Epithelial cell of alveolus of lung (primary cell): ENCODE results near the gene EIF3J. TPM values are rescaled to one million over a fixed set of nuclear protein-coding genes. Genes with fewer than 3 reads are reported as not detected.

ENCODE experiments used
- total RNA-seq: library from RNA; depleted of rRNA; stranded (reverse); fragments of >200 nt; gene quantifications from 2 replicates; pipeline ENCODE4 v1.2.1, GENCODE V29; 2015

The EIF3J gene
- total RNA-seq = 32.7 and 36.7 TPM in 2 replicates

GRCh38 chr15:44536962-44537734, at the start of gene EIF3J:
Gene EIF3J (plus strand): TSS chr15:44537147. CDS start chr15:44537195, 48 bp downstream.

Other genes with a start within 250 kb of the EIF3J start
- 56.2 and 79.7 TPM in 2 replicates for gene GOLM2, start 248.4 kb upstream of the EIF3J start, total RNA-seq
- gene CTDSPL2, start 109.5 kb upstream of the EIF3J start, total RNA-seq = 36.1 and 49.3 TPM in 2 replicates
- gene SPG11, start 126.5 kb downstream of the EIF3J start, total RNA-seq = 34.8 and 42.8 TPM in 2 replicates
- gene PATL2, start 174.2 kb downstream of the EIF3J start, total RNA-seq = not detected in 2 replicates
- gene B2M, start 174.4 kb downstream of the EIF3J start, total RNA-seq = 1,994 and 2,601 TPM in 2 replicates
- gene TRIM69, start 199.4 kb downstream of the EIF3J start, total RNA-seq = 8.5 and 15.9 TPM in 2 replicates